HG03469 (cell line): ENCODE results near the gene PCDHGA5.
"Not testable (repeated sequence)": the region's sequence is repeated elsewhere in the genome, so short reads cannot be mapped to it uniquely, and the experiment has no call there.

Source experiments
- ATAC-seq: cut with Tn5 transposase; IDR thresholded peaks from one replicate; pipeline ENCODE4 v1.9.1; 2021; ENCODE audit warnings: mild to moderate bottlenecking, moderate library complexity, moderate number of reproducible peaks; ENCODE audit not compliant: unreplicated experiment

The PCDHGA5 gene

DNA sequence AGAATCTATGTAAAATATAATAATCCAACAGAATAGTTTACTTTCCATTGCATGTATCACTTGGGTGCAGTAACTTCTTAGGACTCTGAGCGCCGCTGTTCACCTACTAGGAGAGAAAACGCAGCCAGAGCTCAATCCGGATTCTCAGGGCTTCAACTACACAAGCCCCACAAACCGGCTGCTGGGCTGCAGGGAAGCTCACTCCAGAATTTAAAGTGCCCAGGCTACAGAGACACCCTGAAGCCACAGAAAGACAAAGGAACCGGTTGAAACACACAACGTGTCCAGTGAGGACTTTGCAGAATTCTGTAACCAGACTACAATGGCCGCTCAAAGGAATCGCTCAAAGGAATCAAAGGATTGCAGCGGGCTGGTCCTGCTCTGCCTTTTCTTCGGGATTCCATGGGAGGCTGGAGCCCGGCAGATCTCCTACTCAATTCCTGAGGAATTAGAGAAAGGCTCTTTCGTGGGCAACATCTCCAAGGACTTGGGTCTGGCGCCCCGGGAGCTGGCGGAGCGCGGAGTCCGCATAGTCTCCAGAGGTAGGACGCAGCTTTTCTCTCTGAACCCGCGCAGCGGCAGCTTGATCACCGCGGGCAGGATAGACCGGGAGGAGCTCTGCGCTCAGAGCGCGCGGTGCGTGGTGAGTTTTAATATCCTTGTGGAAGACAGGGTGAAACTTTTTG is 49.0 kb downstream of the PCDHGA5 start, which contains the start of gene PCDHGA10:
Gene PCDHGA10, plus strand, starts transcription at position 134 of the 686 bp plus-strand sequence. Its CDS starts 189 bp downstream, at position 323.
- peak; percentile 54 for ATAC-seq

DNA sequence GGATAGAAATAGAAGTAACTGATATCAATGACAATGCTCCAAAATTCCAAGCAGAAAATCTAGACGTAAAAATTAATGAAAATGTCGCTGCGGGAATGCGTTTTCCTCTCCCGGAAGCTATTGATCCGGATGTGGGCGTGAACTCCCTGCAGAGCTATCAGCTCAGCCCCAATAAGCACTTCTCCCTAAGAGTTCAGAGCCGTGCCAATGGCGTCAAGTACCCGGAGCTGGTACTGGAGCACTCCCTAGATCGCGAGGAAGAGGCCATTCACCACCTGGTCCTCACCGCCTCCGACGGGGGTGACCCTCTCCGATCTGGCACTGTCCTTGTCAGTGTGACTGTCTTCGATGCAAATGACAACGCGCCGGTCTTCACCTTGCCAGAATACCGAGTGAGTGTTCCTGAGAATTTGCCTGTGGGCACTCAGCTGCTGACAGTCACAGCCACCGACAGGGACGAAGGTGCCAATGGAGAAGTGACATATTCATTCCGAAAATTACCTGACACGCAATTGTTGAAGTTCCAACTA is 49.6 kb downstream of the PCDHGA5 start:
- ATAC-seq, result no peak

DNA sequence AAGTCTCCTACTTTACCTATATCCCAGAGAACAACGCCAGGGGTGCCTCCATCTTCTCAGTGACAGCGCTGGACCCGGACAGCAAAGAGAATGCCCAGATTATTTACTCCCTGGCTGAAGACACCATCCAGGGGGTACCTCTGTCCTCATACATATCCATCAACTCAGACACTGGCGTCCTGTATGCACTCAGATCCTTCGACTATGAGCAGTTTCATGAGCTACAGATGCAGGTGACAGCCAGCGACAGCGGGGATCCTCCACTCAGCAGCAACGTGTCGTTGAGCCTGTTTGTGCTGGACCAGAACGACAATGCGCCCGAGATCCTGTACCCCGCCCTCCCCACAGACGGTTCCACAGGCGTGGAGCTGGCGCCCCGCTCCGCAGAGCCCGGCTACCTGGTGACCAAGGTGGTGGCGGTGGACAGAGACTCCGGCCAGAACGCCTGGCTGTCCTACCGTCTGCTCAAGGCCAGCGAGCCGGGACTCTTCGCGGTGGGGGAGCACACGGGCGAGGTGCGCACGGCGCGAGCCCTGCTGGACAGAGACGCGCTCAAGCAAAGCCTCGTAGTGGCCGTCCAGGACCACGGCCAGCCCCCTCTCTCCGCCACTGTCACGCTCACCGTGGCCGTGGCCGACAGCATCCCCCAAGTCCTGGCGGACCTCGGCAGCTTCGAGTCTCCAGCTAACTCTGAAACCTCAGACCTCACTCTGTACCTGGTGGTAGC is 50.7 kb downstream of the PCDHGA5 start:
- ATAC-seq, result not testable (repeated sequence)

DNA sequence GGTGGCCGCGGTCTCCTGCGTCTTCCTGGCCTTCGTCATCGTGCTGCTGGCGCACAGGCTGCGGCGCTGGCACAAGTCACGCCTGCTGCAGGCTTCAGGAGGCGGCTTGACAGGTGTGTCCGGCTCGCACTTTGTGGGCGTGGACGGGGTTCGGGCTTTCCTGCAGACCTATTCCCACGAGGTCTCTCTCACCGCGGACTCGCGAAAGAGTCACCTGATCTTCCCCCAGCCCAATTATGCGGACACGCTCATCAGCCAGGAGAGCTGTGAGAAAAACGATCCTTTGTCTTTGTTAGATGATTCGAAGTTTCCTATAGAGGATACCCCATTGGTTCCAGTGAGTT is 51.3 kb downstream of the PCDHGA5 start:
- ATAC-seq, result not testable (repeated sequence)
